Ascending aorta (tissue), 2 donors: ENCODE results near the gene VPS26A. TPM values are rescaled to one million over a fixed set of nuclear protein-coding genes. Genes with fewer than 3 reads are reported as not detected.
A peak's percentile ranks its signal among the peaks of the same experiment; 100 is the strongest.

Experiments
- DNase-seq, 2 donors: peaks; one replicate each; pipeline ENCODE4 v3.0.0-alpha.2; 2019; ENCODE audit warnings: low spot score in 2 of 2
- H3K27ac ChIP-seq, 2 donors: fragments of 200-600 bp; sonication (generic); one replicate each; pipeline ENCODE4 v1.5.1; 2016 to 2017; ENCODE audit warnings: mild to moderate bottlenecking in 1 of 2
- H3K27me3 ChIP-seq: fragments of 200-600 bp; sonication (generic); one replicate; pipeline ENCODE4 v1.5.1; 2017
- H3K36me3 ChIP-seq, 2 donors: fragments of 200-600 bp; sonication (generic); one replicate each; pipeline ENCODE4 v1.5.1; 2016
- H3K4me1 ChIP-seq, 2 donors: fragments of 200-600 bp; sonication (generic); one replicate each; pipeline ENCODE4 v1.5.1; 2016 to 2017; ENCODE audit warnings: mild to moderate bottlenecking in 1 of 2
- H3K4me3 ChIP-seq, 2 donors: fragments of 200-600 bp; sonication (generic); one replicate each; pipeline ENCODE4 v1.5.1; 2016 to 2017; ENCODE audit warnings: mild to moderate bottlenecking in 1 of 2
- H3K9me3 ChIP-seq, 2 donors: fragments of 200-600 bp; sonication (generic); one replicate each; pipeline ENCODE4 v1.5.1; 2016
- intact Hi-C: fragments of 100-400 bp; cut with DNase I; formaldehyde crosslinking; loops from one replicate; pipeline ENCODE4 v1.15.1; 2023
- total RNA-seq: library from RNA; depleted of rRNA; stranded (reverse); fragments of >200 nt; gene quantifications from one replicate; pipeline ENCODE4 v1.1.0, GENCODE V29; 2016
- TF ChIP-seq, protein P1 (sequence below), 3 experiments: fragments of 200-600 bp in 2 of 3; fragments of 450-650 bp in 1 of 3; sonication (generic) in 2 of 3; IDR thresholded peaks; one replicate each; pipeline ENCODE4 v1.5.1; 2016 to 2019; ENCODE audit warnings: antibody characterized with exemption in 3 of 3, mild to moderate bottlenecking in 1 of 3, moderate library complexity in 1 of 3

Gene VPS26A
- total RNA-seq, 1 donor from 2014 or later, result 26.0 TPM

DNA sequence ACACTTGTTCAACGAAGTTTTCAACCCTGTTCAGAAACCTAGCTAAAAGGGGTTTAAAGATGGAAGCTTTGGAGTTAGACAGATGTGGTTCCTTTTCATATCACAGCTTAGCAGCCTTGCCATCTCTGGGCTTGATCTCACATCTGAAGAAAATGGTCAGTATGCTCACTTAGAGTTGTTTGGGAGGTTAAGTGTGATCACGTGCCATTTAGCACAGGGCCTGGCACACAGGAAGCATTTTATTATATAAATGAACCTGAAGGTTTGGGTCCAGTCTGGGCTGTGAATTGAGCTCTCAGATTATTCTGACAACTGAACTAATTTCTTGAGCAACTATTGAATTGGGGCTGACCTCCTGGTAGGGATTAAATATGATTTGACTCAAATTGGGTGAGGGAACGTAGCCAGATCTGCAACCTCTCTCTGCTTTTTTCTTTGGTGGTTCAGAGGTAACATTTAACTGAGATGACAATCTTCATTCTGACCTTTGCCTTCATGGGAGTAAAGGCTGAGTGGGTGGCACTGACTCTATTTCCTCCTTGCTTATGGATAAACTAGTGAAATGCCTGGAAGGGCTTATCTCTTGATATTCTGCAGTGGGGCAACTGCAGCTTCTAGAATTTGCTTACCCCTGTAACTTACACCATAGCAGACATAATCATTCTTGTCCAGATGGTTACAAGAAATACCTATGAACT is 86.0 kb downstream of the VPS26A start:
- Histone ChIP-seq H3K27ac (no peak overlapping the region), H3K27me3 (no peaks in the 10 kb centered on the region), H3K4me1 (no peaks in the 10 kb centered on the region), H3K36me3 (peaks cover 32 to 43% of the 10 kb centered on the region in 2 donors), H3K9me3 (no peaks in the 10 kb centered on the region), H3K4me3 (no peak overlapping the region)
- peak in 1 of 2 donors; percentile 12 for DNase-seq
- intact Hi-C loops, result no loop called here
- TF ChIP-seq, protein P1, sequence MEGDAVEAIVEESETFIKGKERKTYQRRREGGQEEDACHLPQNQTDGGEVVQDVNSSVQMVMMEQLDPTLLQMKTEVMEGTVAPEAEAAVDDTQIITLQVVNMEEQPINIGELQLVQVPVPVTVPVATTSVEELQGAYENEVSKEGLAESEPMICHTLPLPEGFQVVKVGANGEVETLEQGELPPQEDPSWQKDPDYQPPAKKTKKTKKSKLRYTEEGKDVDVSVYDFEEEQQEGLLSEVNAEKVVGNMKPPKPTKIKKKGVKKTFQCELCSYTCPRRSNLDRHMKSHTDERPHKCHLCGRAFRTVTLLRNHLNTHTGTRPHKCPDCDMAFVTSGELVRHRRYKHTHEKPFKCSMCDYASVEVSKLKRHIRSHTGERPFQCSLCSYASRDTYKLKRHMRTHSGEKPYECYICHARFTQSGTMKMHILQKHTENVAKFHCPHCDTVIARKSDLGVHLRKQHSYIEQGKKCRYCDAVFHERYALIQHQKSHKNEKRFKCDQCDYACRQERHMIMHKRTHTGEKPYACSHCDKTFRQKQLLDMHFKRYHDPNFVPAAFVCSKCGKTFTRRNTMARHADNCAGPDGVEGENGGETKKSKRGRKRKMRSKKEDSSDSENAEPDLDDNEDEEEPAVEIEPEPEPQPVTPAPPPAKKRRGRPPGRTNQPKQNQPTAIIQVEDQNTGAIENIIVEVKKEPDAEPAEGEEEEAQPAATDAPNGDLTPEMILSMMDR (IDR thresholded peaks at IDR 0.05), result no peak

DNA sequence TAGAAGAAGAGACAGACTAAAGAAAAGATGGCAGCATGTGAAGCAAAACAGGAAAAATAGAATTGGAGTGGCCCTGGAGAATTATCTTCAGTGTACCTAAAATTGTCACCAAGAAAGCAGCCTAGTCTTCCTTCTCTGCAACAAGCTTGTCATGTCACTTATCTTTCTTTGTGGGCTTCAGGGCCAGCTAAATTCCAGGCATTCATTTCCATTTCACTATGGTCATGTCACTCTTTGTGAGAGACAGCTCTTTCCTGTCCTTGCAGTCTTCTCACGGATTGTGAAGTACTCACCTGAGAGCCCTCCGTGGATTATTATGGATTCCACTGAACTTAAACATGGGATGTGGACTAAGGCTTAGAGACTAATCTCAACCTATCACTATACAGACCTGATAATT is 87.1 kb downstream of the VPS26A start:
- H3K36me3 ChIP-seq, result peaks cover 22 to 31% of the 10 kb centered on the region in 2 donors
- no peak for DNase-seq
- intact Hi-C loops, result no loop called here
- no peak overlapping the region for H3K27ac ChIP-seq
- no peaks in the 10 kb centered on the region for H3K27me3 ChIP-seq
- H3K4me1 ChIP-seq, result no peaks in the 10 kb centered on the region
- no peaks in the 10 kb centered on the region for H3K9me3 ChIP-seq
- TF ChIP-seq, protein P1 (IDR thresholded peaks at IDR 0.05), result no peak
- H3K4me3 ChIP-seq, result no peak overlapping the region

DNA sequence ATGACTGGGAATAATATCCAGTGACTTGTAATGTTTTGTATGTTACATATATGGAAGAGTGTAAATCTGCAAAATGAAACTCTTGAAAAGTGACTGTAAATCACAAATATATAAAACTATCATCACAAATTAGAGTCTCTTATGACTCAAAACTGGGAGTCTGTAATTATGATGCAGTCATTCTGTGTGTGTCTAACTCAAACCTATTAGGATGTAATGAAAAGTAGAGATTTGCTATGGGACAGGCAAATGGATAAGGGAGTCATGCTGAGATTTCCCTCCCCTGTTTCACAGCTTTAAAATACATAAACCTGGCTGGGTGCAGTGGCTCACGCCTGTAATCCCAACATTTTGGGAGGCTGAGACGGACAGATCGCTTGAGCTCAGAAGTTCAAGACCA is 87.5 kb downstream of the VPS26A start:
- no peak overlapping the region for H3K4me3 ChIP-seq
- intact Hi-C loops, result no loop called here
- no peaks in the 10 kb centered on the region for H3K4me1 ChIP-seq
- no peak overlapping the region for H3K27ac ChIP-seq
- no peak for DNase-seq
- H3K36me3 ChIP-seq, result peaks cover 19 to 27% of the 10 kb centered on the region in 2 donors
- TF ChIP-seq, protein P1 (IDR thresholded peaks at IDR 0.05), result no peak
- H3K27me3 ChIP-seq, result no peaks in the 10 kb centered on the region
- no peaks in the 10 kb centered on the region for H3K9me3 ChIP-seq

DNA sequence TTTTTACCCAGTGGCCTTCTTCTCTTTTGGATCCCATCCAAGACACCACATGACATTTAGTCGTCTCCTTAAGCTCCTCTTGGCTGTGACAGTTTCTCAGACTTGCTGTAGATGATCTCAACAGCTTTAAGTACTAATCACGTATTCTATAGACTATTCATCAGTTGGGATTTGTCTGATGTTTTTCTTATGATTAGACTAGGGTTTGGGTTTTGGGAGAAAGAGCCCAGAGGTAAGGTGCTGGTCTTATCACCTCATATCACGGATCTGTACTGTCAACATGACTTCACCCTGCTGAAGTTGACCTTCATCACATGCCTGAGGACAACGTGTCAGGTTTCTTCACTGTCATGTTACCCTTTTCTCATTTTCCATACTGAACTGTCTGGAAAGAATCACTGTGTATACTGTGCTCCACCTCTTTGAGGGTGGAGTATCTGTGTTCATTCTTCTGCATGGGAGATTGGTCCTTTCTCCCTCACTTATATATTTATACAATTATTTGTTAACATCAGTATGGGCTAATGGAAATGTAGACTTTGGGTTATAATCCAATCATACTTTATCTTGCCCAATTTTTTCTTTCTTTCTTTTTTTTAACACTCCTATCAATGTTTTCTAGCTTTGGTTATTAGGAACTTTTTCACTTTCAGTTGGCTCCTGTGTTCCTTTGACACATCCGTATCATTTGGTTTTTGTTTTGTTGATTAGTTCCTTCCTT is 89.8 kb downstream of the VPS26A start:
- DNase-seq, result peak in 1 of 2 donors; percentile 8

DNA sequence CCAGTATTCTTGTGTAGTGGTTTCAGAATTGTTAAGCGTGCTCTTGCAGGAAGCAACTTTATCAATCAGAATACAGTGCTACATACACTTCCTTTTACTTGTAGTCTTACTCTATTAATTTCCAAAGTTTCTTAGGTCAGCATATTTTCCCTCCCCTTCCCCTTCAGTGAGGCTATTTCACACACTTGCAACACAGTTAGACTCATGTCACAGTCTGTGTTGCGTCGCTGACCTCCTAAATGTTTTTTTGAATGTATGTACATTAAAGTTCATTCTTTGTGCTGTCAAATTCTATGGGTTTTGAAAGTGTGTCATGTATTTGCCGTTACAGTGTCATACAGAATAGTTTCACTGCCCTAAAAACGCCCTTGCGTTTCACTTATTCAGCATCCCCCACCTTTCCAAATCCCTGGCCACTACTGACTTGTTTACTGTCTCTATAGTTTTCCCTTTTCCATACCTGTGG is 90.7 kb downstream of the VPS26A start:
- no peaks in the 10 kb centered on the region for H3K36me3 ChIP-seq
- H3K27me3 ChIP-seq, result no peaks in the 10 kb centered on the region
- H3K9me3 ChIP-seq, result no peaks in the 10 kb centered on the region
- H3K4me1 ChIP-seq, result no peaks in the 10 kb centered on the region
- TF ChIP-seq, protein P1 (IDR thresholded peaks at IDR 0.05), result no peak
- intact Hi-C loops, result no loop called here
- no peak overlapping the region for H3K27ac ChIP-seq
- H3K4me3 ChIP-seq, result no peak overlapping the region
- peak in 1 of 2 donors; percentile 33 for DNase-seq

More for the DNA sequence above, 89.8 kb downstream of the VPS26A start:
- Histone ChIP-seq H3K4me3 (no peak overlapping the region), H3K36me3 (peaks cover under 1 to 5% of the 10 kb centered on the region in 2 donors), H3K27ac (no peak overlapping the region), H3K27me3 (no peaks in the 10 kb centered on the region), H3K9me3 (no peaks in the 10 kb centered on the region), H3K4me1 (no peaks in the 10 kb centered on the region)
- TF ChIP-seq, protein P1 (IDR thresholded peaks at IDR 0.05), result no peak
- intact Hi-C loops, result no loop called here
